Astrocyte of the spinal cord (primary cell): ENCODE data around the gene SMG6.

ENCODE experiments used
- DNase-seq: peaks from one replicate; pipeline ENCODE4 v3.0.0; 2011; ENCODE audit warnings: low read depth, low spot score
- H3K4me3 ChIP-seq: 2 replicates; pipeline ENCODE4 v1.5.1; 2011; ENCODE audit warnings: low read depth, mild to moderate bottlenecking, low read length, moderate library complexity
- in situ Hi-C: cut with HindIII; loops from 2 replicates; pipeline ENCODE4 v1.10.0; 2017; ENCODE audit warnings: low sequenced_read_pairs
- TF ChIP-seq, protein P1 (sequence below): IDR thresholded peaks from 2 replicates; pipeline ENCODE4 v1.5.1; 2012; ENCODE audit warnings: low read depth, mild to moderate bottlenecking, low read length, inconsistent platforms

Gene SMG6

DNA sequence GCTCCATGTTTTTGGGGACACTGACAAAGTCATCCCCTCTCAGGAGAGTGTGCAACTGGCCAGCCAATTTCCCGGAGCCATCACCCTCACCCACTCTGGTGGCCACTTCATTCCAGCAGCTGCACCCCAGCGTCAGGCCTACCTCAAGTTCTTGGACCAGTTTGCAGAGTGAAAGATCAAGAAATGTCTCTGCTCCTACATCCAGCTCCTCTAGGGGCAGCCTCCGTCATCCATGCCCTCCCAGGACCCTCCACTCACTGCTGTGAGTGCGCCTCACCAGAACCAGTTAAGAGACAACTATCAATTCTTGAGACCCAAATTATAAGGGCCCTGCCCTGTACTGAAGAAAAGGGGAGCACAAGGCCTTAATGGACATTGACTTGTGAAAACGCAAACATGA lies 260.7 kb downstream of the SMG6 start:
- H3K4me3 ChIP-seq, result peak overlapping the region; percentile 80
- in situ Hi-C loops, result loop anchor here (25.0 kb wide), 1 partner anchor 131 kb away; no protein-coding TSS in a partner anchor
- TF ChIP-seq, protein P1, sequence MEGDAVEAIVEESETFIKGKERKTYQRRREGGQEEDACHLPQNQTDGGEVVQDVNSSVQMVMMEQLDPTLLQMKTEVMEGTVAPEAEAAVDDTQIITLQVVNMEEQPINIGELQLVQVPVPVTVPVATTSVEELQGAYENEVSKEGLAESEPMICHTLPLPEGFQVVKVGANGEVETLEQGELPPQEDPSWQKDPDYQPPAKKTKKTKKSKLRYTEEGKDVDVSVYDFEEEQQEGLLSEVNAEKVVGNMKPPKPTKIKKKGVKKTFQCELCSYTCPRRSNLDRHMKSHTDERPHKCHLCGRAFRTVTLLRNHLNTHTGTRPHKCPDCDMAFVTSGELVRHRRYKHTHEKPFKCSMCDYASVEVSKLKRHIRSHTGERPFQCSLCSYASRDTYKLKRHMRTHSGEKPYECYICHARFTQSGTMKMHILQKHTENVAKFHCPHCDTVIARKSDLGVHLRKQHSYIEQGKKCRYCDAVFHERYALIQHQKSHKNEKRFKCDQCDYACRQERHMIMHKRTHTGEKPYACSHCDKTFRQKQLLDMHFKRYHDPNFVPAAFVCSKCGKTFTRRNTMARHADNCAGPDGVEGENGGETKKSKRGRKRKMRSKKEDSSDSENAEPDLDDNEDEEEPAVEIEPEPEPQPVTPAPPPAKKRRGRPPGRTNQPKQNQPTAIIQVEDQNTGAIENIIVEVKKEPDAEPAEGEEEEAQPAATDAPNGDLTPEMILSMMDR, result no peak
- DNase-seq, result no peak

DNA sequence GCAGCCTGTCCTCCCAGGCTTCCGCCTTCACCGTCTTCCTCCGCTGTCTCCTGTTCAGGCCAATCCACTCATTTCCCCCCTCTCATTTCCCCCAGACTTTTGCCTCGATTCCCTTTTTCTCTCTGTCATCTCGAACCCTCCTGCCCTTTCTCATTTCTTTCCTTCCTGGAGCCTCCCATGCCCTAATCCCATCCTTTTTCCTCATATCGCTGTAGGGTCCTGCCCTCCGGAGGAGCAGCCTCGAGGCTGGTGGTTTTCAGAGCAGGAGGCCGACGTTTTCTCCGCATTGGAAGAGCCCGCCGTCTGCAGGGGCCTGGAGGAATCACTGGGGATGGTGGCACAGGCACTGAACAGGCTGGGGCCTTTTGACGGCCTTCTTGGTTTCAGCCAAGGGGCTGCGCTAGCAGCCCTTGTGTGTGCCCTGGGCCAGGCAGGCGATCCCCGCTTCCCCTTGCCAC lies 261.2 kb downstream of the SMG6 start:
- TF ChIP-seq, protein P1, result peak; percentile 58
- peak; percentile 46 for DNase-seq
- in situ Hi-C loops, result loop anchor here (25.0 kb wide), 1 partner anchor 130 kb away; no protein-coding TSS in a partner anchor
- H3K4me3 ChIP-seq, result peak overlapping the region; percentile 80

DNA sequence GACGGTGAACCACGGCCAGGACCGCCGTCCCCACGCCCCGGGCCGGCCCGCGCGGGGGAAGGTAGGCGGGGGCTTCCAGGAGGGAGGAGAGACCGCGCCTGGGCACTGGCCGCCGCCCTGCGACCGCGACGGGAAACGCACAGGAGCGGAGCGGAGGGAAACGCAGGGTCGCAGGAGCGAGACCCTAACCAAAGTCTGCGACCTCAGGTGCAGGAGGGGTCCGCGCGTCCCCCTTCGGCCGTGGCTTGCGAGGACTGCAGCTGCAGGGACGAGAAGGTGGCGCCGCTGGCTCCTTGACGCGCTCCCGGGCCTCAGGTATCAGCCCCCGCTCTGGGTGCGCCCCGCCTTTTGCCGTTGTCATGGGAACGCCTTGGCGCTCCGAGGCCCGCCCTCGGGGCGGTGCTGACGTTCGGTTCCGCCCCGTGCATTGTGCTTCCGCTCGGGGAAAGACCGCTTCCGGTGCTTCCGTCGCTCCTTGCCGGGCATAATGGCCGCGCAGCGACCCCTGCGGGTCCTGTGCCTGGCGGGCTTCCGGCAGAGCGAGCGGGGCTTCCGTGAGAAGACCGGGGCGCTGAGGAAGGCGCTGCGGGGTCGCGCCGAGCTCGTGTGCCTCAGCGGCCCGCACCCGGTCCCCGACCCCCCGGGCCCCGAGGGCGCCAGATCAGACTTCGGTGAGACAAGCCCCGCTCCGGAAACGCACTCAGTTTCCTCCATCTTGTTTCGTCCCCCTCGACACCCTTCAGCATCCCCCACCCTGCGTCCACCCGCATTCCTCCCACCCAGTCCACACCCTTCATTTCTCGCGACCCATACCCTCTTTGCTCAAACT lies 261.8 kb downstream of the SMG6 start, which contains the start of gene OVCA2:
OVCA2 (plus strand) TSS at position 462 of the 829 bp plus-strand sequence; CDS start at position 488, 26 bp downstream.
- in situ Hi-C loops, result loop anchor here (25.0 kb wide), 1 partner anchor 129 kb away; no protein-coding TSS in a partner anchor
- H3K4me3 ChIP-seq, result peak within 1 kb of the TSS; percentile 80
- peak; percentile 95 for DNase-seq
- TF ChIP-seq, protein P1, result peak; percentile 59

DNA sequence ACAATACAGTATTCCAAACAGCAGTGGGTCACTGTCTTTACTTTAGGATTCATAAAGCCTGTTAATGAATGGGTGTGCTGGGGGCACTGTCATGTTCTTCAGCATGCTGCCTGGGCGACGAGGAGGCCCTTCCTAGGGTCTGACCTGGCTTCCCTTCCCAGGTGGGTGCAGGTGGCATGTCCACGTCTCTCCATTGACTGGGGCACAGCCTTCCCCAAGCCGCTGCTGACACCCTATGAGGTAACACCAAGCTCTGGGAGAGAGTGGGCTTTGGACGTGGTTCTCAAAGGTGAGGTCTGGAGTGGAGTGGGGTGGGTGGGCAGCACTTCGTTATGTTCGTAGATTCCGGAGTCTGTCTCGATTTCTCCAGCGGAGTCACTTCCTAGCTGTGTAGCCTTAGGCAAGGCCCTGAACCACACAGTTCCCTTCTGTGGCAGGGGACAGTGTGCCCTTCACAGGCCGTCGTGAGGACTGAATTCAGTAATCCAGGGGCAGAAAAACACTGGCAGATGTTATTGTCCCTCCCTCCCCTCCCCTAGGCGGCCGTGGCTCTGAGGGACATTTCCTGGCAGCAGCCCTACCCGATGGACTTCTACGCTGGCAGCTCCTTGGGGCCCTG lies 262.5 kb downstream of the SMG6 start:
- peak overlapping the region; percentile 80 for H3K4me3 ChIP-seq
- in situ Hi-C loops, result loop anchor here (25.0 kb wide), 1 partner anchor 129 kb away; no protein-coding TSS in a partner anchor
- TF ChIP-seq, protein P1, result no peak

DNA sequence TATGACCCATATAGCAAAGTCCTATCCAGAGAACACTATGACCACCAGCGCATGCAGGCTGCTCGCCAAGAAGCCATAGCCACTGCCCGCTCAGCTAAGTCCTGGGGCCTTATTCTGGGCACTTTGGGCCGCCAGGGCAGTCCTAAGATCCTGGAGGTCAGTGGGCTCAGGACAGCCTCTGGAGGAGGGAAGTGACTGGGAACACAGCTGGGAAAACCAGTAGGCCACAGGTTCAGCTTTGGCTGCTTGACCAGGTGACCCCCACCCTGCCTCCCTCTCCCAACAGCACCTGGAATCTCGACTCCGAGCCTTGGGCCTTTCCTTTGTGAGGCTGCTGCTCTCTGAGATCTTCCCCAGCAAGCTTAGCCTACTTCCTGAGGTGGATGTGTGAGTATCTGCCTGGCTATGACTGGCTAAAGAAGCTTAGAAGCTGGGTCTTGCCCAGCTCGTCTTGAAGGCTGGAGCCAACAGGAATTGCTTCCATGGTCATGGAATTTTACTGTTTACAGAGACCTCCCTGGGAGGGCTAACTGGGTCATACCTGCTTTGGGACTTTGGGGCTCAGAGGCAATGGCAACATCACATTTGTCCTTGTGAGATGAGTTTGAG lies 263.3 kb downstream of the SMG6 start:
- TF ChIP-seq, protein P1, result no peak
- no peak for DNase-seq
- in situ Hi-C loops, result loop anchor here (25.0 kb wide), 1 partner anchor 128 kb away; no protein-coding TSS in a partner anchor
- H3K4me3 ChIP-seq, result no peak overlapping the region

More for the DNA sequence above, 262.5 kb downstream of the SMG6 start:
- DNase-seq, result no peak

DNA sequence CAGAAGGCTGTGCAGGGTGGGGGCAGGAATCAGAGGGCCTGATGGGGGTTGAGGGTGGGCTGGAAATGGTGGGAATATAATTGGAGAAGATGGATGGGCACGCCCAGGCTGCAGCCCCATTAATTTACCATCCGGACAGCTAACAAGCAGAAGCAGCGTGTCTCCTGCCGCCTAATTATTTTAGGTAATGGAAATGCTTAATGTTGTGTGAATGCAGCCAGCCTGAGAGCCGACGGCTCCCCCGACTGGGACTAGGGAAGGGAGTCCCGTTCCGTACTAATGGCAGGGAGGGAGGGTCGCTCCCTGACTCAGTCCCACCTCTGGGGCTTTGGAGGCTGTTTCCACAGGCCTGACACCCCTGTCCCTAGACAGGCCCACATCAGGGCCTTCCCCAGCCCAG lies 266.4 kb downstream of the SMG6 start:
- TF ChIP-seq, protein P1, result no peak
- DNase-seq, result no peak
- in situ Hi-C loops, result loop anchor here (25.0 kb wide), 1 partner anchor 125 kb away; no protein-coding TSS in a partner anchor
- H3K4me3 ChIP-seq, result no peak overlapping the region
